ENCODE data around the gene HRH2.

The HRH2 gene

GRCh38 chr5:175678074-175678473 is 20.2 kb downstream of the HRH2 start:
- no peak for DNase-seq (ENCODE audit: low spot score)

DNA sequence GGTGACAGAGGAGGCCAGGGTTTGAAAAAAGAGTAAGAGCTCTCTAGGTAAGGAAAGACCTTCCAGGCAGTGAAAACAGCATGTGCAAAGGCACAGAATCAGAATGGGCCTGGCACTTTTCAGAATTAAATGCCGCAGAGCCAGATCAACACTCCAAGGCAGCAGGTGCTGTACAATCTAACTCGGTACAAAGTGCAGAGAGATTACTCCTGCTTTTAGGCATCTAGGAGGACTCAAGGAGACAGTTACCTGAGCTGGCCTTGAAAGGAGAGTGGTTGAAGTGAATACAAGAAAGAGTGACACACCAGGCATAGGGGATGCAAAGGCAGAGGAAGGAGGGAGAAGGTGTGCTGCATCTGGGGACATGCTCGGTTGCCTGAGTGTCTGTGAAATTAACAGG is 21.5 kb downstream of the HRH2 start:
- no peak for DNase-seq (ENCODE audit: low spot score)

- no peak for DNase-seq (ENCODE audit: low spot score)
These were observed 22.1 kb downstream of the HRH2 start for GRCh38 chr5:175680020-175680419.

- no peak for DNase-seq (ENCODE audit: low spot score)
These were observed 22.6 kb downstream of the HRH2 start for GRCh38 chr5:175680463-175680862.

DNA sequence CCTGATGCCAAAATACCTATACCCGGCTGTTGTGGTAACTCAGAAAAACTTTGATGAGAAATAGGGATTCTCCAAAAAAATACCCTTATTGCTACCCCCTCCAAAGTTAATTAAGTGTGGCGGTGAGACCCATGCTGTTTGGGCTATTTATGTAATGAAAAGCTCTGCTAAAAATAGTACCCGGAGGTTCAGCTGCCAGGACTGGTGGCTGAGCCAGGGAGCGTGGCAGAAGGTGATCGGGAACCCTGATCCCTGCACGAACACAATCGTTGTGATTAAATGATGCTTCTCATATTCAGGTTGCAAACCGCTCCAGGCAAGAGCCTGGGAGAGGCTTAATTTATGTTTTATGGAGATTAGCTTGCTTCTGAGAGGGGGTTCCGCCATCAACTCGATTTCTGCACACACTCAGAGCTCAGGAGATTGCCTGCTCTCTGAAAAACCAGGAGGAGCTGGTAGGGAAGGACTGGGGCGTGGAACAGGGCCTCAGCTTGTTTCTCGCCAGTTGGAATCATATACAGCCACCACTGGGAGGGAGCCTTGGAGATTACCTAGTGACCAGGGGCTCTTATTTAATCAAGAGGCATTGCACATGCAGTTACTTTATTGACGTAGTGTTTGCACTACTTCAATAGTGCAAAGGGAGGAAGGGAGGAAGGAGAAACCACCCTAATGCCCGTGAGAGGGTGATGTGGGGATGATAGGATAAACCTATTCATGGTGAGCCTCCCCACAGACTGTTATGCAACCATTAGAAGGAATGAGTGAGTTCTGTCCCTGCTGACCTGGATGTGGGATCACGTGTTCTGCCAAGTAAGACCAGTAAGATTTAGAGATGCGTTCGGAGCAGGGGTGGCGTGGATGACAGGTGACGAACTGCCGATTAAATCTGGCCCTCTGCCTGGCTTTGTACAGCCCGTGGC is 23.4 kb downstream of the HRH2 start:
- DNase-seq (ENCODE audit: low spot score), result no peak

DNA sequence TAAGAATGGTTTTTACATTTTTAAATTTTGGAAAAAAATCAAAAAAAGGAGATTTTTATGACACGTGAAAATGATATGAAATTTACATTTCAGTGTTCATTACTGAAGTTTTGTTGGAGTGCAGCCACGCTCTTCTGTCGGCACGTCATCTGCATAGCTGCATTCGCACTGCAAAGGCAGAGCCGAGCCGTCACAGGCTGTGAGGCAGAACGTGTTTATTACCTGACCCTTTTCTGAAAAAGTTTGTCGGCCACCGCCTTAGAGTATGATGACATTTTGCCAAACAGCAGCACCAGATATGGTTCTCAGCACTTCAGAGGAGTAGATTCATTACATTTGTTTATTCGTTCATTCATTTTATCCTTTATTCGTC is 24.1 kb downstream of the HRH2 start:
- DNase-seq (ENCODE audit: low spot score), result no peak

DNA sequence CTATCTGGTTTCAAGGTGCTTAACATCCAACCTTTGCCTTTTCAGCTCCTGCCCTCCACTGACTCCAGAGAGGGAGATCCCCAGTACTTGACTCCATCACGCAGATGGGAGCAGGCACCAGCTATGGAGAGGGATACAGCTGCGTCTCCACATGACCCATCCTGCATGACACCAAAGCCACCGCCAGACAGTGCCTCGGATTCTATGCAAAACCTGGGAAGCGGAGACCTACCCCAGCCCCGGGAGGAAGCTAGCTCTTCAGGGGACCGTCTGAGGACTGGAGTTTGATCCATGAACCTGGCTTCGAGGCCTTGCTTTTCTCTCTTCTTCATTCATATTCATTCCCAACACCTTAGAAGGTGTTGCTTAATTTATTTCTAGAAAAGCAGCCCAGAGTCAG is 24.8 kb downstream of the HRH2 start:
- no peak for DNase-seq (ENCODE audit: low spot score)

GRCh38 chr5:175683231-175683630 is 25.4 kb downstream of the HRH2 start:
- no peak for DNase-seq (ENCODE audit: low spot score)

- no peak for DNase-seq (ENCODE audit: low spot score)
These were observed 26.1 kb downstream of the HRH2 start for GRCh38 chr5:175683921-175684320.

DNA sequence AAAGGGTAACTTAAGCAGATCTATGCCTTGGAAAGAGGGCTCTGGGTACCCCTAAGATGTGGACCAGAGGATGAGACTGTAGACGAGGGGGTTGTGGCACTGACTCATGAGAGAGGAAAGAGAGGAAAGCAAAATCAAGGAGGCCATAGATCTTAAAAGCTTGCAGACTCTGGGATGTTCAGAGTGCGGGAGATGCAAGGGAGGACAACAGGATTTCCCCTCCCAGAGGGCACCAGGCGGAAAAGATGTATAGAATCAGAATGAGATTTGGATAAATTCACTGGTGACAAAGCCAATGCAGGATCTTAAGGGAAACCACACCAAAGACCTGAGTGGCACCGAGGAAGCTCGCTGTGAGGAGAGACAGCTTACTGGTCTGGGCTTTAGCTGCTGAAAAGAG is 27.1 kb downstream of the HRH2 start:
- DNase-seq (ENCODE audit: low spot score), result no peak

DNA sequence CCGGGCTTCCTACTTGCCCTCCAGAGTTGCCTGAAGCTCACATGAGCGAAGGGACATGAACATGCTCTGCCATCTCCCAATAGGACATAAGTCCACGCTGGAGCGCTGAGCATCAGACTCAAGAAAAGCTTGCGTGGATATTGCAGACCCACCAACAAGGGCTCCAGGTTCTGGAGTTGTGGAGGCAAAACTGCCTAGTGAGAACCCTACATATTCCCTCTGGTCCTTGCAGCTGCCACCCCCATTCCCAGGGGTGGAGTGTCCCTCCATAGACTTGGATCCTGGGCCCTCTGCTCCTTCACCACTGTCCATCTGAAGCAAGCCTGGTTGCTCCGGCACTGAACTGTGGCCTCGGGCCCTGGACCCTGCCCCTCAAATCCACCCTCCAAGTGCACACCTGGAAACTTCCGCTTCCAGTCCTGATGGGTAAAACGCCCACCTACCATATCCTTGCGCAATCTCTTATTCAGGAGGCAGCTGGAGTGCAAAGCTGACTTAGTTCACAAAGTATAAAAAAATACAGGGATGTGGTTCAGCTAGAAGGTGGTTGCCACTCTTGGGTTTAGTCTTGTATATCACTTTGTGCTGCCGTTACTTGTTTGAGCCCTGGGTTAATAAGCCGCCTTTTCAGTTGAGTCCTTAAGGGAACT is 28.0 kb downstream of the HRH2 start:
- DNase-seq (ENCODE audit: low spot score), result no peak

DNA sequence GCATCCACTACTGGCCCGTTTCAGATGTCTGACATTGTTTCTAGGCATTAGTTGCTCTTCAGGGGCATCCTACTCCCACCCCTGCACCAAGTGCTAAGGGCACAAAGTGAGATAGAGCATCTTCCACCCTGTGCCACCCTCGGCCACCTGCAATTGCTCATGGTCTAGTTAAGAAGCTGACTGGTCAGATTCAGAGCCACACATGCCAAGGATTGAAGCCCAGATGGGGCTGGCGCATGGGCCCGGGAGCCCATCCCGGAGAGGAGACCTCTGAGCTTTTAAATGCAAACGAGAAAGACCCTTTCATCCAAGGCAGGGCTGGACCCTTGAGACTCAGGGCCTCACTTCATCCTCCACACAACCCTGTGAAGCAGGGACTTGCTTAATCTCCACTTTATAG is 28.5 kb downstream of the HRH2 start:
- DNase-seq (ENCODE audit: low spot score), result no peak

DNA sequence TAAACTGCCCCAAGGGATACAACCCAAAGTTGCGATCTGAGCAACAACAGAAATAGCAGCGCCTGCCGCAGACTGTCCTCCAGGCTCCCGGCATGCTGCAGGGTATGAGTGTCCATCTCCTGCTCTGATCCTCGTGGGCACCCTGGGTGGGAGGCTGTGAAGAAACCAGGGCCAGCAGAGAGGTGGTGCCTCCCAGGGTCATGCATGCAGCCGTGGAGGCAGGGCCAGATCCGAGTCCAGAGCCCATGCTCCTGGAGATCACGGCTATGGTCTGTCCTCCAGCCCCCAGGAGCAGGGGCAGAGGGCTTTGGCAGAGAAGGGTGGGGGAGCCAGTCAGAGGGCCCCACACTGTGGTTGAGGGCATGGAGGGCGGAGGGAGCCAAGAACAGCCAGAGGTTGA is 29.0 kb downstream of the HRH2 start:
- DNase-seq (ENCODE audit: low spot score), result no peak

DNA sequence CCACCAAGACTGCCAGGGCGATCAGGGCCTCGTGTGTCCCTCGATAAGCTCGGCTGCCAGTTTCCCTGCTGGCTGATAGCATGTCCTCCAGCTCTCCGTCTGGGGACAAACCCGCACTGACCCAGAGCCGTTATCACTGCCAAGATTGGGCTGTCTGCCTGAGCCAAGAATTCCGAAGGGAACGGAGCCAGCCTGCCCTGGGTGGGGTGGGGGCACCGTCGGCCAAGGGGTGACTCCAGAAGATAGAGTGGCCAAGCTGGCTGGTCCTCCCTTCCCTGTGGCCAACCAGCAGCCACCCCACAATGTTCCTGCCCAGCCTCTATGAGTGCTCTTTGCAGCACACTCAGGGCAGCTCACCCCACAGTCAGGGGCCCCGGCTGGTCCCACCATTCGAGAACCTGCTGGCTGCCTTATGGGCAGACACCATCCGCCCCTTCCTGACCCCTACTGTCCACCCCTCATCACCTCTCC is 29.4 kb downstream of the HRH2 start:
- no peak for DNase-seq (ENCODE audit: low spot score)

GRCh38 chr5:175688352-175689146 is 30.7 kb downstream of the HRH2 start:
- no peak for DNase-seq (ENCODE audit: low spot score)

GRCh38 chr5:175689147-175689991 is 31.5 kb downstream of the HRH2 start:
- no peak for DNase-seq (ENCODE audit: low spot score)

DNA sequence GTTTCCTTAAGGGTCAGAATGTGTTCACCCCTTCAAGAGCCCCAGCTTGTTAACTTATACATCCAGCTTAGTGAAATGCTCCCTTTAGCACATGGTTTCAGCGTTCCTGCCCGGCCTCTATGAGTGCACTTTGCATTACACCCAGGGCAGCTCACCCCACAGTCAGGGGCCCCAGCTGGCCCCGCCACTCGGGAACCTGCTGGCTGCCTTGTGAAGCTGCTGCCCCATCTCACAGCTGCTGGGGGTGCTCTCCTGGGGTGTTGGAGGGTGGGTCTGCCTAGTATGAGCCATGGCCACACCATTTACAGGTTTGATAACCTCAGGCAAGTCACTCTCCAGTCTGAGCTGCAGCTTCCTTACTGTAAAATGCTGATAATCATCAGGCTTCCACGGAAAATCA is 32.2 kb downstream of the HRH2 start:
- DNase-seq (ENCODE audit: low spot score), result no peak

GRCh38 chr5:175690586-175690985 is 32.7 kb downstream of the HRH2 start:
- DNase-seq (ENCODE audit: low spot score), result no peak

DNA sequence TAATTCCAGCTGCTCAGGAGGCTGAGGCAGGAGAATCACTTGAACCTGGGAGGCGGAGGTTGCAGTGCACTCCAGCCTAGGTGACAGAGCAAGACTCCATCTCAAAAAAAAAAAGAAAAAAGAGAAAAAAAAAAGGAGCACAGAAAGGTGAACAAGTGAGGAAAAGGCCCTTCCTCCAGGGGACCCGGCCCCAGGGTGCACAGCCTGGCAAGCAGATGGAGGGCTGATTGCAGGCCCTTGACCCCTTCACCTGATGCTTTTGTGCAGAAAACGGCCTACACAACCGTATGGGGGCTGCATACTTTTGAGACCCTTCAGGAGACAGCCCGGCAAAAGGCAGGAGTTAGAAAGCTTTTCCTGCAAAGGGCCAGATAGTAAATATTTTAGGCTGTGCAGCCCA is 33.9 kb downstream of the HRH2 start:
- DNase-seq (ENCODE audit: low spot score), result no peak

GRCh38 chr5:175692235-175692995 is 34.5 kb downstream of the HRH2 start:
- no peak for DNase-seq (ENCODE audit: low spot score)

Data from activated CD4-positive, alpha-beta T cell treated with anti-CD3 and anti-CD28 coated beads, Interleukin-2, Interleukin-4, amounts not matched to agents 100 ng/mL and 50 ng/mL, durations not matched to agents 16 hours and 8 hours (primary cell).